NCI-H446 (cell line): ENCODE results near the gene CCP110.
"Not testable (repeated sequence)": the region's sequence is repeated elsewhere in the genome, so short reads cannot be mapped to it uniquely, and the experiment has no call there.

Source experiments
- DNase-seq, 2 experiments: peaks; one replicate each; lab custom pipeline; 2025; lab: John Stamatoyannopoulos, UW

The CCP110 gene

GRCh38 chr16:19507867-19508266, 15.9 kb upstream of the CCP110 start:
- DNase-seq = no peak

GRCh38 chr16:19512297-19512696, 11.4 kb upstream of the CCP110 start:
- DNase-seq = no peak

GRCh38 chr16:19513377-19514053, 10.2 kb upstream of the CCP110 start:
- DNase-seq = no peak

- no peak for DNase-seq
Measured at GRCh38 chr16:19515757-19516156, 8.0 kb upstream of the CCP110 start.

- DNase-seq = no peak
Measured at GRCh38 chr16:19517424-19518089, 6.2 kb upstream of the CCP110 start.

- no peak for DNase-seq
Measured at GRCh38 chr16:19518388-19518787, 5.4 kb upstream of the CCP110 start.

GRCh38 chr16:19520861-19521331, 2.8 kb upstream of the CCP110 start:
- DNase-seq = no peak

- peak; percentile 77 to 90 for DNase-seq
Measured at GRCh38 chr16:19521471-19522396, 2.0 kb upstream of the CCP110 start, which contains the start of gene GDE1. TSS of gene GDE1 (minus strand) at chr16:19522098. CDS start at chr16:19521964, 134 bp downstream.

GRCh38 chr16:19522397-19522732, 1.4 kb upstream of the CCP110 start:
- DNase-seq = no peak

GRCh38 chr16:19522760-19523159, 982 bp upstream of the CCP110 start:
- no peak for DNase-seq

GRCh38 chr16:19523184-19523558, 571 bp upstream of the CCP110 start:
- no peak for DNase-seq

GRCh38 chr16:19524356-19524615, 544 bp downstream of the CCP110 start:
- no peak for DNase-seq

- DNase-seq = peak in 1 of 2 experiments; percentile 6
Measured at GRCh38 chr16:19524616-19525384, 1.1 kb downstream of the CCP110 start.

- no peak for DNase-seq
Measured at GRCh38 chr16:19525385-19525723, 1.6 kb downstream of the CCP110 start.

GRCh38 chr16:19527161-19527560, 3.4 kb downstream of the CCP110 start:
- DNase-seq = no peak

- DNase-seq = no peak
Measured at GRCh38 chr16:19528666-19529065, 4.9 kb downstream of the CCP110 start.

GRCh38 chr16:19532601-19533000, 8.9 kb downstream of the CCP110 start:
- no peak for DNase-seq

GRCh38 chr16:19540241-19540970, 16.7 kb downstream of the CCP110 start:
- DNase-seq = no peak

GRCh38 chr16:19542138-19542821, 18.5 kb downstream of the CCP110 start:
- no peak for DNase-seq

- DNase-seq = not testable (repeated sequence)
Measured at GRCh38 chr16:19543278-19543996, 19.7 kb downstream of the CCP110 start.
